ENCODE measurements around the gene DCAF7.

Gene DCAF7

GRCh38 chr17:63549946-63550816 lies at the start of gene DCAF7:
DCAF7 (plus strand) TSS chr17:63550477; CDS start chr17:63550678, 201 bp downstream.
- no peak for FAIRE-seq

- FAIRE-seq = no peak
These were observed 49.5 kb upstream of the DCAF7 start for GRCh38 chr17:63500543-63501390.

DNA sequence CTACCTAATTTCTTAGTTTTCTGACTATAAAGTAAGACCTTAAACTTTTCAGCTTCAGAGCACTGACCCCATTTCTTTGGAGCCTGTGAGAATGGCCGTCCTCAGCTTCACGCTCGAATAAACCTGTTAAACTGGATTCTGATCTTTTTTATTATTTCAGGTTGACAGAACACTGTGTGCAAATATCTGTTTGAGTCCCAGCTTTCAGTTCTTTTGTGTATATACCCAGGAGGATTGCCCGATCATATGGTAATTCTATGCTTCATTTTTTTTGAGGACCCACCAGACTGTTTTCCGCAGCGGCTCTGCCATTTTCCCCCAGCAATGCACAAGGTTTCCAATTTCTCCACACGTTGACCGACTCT lies 47.0 kb upstream of the DCAF7 start:
- FAIRE-seq = no peak

DNA sequence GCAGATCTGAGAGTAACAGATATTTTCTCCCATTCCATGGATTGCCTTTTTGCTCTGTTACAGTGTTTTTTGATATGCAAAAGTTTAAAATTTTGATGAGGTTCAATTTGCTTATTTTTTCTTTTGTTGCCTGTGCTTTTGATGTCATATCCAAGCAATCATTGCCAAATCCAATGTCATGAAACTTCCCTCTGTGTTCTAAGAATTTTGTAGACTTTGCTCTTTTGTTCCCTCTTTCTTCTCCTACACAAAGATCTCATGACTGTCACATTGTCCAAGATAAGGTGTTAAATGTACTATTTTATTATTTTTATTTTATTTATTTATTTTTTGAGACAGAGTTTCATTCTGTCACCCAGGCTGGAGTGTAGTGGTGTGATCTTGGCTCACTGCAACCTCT lies 46.0 kb upstream of the DCAF7 start:
- no peak for FAIRE-seq

DNA sequence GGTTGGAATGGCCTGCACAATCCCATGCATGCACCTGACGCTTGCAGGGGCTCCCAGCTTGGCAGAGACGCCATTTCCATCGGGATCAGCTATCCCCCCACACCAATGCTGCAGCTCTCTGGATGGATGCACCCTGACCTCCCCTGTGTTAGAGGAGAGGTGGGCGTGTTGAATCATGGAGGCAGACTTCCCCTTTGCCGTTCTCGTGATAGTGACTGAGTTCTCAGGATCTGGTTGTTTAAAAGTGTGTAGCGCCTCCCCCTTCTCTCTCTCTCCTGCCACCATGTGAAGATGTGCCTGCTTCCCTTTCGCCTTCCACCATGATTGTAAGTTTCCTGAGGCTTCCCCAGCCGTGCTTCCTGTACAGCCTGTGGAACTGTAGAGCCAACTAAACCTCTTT lies 44.9 kb upstream of the DCAF7 start:
- no peak for FAIRE-seq

DNA sequence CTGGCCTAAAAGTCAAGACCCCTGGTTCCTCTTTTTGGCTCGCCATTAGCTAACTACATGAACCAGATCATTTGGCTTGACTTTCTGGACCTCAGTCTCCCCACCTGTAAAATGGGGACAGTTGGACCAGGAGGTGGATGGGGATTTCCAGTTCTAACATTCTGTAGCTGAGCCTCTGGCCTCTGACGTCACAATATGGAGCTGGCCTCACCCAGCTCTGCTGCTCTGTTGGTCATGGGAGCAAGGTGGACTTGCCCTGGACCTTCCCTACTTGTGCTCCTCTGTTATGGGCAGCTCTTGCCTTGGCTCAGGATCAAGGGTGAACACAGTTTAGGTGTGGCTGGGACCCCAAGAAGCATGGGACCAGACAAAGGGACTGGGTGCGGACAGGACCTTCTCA lies 43.6 kb upstream of the DCAF7 start:
- no peak for FAIRE-seq

- FAIRE-seq = no peak
These were observed 38.9 kb upstream of the DCAF7 start for GRCh38 chr17:63511331-63511730.

GRCh38 chr17:63512388-63512787 lies 37.9 kb upstream of the DCAF7 start:
- FAIRE-seq = no peak

- no peak for FAIRE-seq
These were observed 37.2 kb upstream of the DCAF7 start for GRCh38 chr17:63512896-63513644.

DNA sequence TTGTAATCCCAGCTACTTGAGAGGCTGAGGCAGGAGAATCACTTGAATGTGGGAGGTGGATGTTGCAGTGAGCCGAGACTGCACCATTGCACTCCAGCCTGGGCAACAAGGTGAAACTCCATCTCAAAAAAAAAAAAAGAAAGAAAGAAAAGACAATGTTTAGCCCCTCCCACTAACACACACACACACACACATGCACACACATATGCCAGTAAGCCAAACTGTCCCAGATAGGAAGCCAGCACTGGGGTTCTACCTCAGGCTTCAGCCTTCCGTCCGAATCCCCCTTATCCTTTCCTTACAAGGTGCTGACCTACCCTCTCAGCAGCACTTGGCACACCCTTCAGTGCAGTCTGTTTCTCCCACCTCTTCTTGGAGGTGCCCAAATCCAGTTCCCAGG lies 35.8 kb upstream of the DCAF7 start:
- FAIRE-seq = no peak

- FAIRE-seq = no peak
These were observed 35.3 kb upstream of the DCAF7 start for GRCh38 chr17:63514974-63515373.

DNA sequence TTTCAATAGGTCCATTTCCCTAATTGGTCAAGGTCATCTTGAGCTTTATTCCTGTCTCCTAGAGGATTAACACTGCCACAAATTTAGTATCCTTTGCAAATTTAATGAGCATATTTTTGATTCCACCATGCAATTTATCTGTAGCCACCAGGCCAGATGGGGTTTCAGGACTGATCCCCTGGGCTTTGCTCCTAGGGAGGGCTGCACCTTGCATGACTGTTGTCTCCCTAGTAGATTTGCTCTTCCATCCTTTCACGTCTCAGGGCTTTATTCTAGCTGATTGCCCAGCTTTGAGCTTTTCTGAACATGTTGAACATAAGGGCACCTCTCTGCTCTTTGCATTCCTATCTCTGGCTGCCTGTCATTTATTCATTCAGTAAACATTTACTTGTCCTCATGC lies 34.9 kb upstream of the DCAF7 start:
- FAIRE-seq = no peak

DNA sequence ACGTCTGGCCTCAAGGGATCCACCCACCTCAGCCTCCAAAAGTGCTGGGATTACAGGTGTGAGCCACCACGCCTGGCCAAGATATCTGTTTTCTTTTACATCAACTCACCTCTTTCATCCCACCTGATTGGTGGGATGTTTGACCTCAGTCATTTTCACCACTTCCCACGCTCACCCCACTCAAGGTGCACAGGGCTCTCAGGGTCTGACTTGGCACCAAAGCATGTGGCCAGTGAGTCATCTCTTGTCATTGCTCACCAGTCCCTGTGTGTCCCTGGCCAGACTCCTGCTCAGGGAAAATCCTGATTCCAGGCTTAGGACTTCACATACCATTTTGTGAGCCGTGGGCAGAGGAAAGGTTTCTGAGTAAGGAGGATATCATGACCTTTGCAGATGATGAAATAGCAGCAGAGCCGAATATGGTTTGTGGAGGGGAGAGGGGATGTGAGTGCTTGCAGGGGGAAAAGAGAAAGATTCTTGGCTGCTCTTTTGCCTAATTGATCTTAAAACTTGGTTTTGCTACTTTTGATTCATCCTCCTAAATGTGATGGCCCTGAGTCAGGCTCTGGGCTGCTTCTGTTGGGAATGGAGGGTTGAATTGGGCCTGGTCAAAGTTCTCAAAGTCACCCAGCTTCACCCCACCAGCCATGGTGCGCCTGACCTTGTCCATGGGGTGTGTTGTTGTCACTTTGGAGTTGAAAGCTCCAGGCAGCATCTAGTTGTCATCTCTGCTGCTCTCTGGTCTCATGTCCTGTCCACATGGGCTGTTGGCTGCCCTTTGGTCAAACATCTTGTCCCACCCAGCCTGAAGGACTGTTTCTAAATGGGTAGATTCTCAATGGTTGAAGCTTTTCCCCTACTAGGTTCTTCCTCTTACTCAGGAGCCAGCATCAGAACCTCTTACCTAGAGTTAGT lies 33.1 kb upstream of the DCAF7 start:
- no peak for FAIRE-seq

DNA sequence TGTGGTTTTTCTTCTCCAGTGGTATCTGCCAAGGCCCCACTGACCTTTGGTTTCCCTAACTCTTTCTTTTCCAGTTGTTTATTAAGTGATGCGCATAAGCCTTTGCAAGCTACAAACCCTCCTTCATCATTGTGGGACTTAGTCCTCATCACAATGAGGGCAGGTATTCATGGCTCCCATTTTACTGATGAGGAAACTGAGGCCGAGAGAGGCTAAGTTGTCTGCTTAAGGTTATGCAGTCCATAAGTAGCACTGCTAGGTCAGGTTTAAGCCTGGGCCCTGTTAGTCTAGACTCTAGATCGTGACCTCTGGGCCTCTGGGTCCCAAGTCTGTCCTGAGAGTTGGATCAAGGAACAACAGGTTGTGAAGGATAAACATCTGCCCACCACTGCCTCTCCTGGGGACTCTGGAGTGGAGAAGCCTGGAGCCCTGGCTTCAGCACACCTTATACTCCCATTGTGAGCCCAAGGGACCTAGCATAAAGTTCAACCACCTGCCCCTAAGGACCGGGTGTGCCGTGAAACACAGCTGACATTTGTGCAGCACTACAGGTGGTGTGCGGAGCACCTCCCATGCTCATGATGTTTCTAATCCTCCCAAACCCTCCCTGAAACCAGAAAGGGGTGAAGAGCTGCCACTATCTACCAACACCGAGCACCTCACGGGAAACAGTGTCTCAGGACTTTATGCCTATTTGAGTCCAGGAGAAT lies 32.3 kb upstream of the DCAF7 start:
- FAIRE-seq = no peak

DNA sequence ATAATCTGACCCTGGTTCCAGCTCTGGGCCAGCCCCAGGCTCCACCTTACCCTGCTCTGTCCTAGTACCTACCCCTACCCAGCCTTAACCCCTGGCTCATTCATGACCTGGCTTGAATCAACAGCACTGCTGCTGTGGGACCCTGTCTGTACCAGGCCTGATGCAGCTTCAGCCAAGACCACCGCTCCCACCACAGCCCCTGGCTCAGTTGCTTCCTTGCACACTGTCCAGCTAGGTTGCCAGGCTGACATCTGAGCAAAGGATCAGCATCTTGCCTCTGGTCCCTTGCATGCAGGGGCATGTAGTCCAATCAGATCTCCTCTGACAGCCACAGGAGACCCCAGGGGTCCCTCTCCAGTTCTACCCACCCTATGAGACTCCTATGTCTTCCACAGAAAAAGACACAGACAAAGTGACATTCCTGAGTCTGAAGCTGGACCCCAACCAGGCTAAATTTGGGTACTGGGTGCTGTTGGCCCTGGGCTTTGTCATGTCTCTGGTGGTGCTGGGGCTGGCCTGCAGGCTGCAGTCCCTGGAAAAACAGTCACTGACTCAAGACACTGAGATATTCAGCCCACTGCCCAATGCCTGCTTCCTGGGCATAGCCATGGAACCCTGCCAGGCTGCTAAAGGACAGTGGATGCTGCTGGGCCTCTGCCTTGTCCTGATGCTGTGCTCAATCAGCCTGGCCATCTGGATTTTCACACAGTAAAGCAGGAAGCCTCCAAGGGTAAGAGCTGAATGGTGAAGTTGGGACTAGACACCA lies 31.0 kb upstream of the DCAF7 start:
- no peak for FAIRE-seq

DNA sequence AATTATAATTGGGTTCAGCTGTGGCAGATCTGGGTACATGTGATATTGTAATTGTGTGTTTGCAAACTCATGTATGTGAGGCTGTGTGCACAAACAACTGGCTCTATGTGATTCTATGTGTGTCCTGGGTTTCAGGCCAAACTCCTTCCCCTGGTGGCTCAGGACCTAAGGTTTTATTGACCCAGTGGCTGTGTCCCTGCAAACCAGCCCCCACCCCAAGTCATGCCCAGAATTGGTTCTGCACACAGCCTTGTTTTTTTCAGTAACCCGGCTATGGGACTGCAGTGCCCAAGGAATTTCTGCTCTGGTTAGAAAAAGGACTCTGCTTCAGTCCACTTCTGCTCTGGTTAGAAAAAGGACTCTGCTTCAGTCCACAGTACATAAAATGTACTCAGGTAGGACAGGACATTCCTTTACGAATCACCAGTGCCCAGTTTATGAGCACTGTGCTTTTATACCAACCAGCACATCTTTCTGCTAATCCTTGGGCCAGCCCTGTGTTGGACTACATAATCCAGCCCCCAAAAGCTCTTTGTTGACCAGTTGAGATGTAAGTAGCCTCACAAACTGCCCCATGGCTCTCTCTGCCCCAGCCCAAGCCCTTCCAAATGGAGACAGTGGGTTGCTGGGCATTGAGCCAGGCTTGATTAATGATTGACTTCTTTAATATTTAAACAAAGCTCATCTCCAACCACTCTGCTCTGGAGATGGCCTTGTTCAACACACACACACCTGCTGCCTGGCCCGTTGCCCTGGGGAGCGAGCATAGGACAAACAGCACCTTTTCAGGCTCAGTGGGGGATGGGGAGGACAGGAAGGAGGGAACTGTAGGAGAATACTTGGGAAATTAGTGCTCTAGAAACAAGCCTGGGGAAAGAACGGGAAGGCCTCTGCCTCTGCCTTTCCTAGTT lies 30.1 kb upstream of the DCAF7 start:
- peak; percentile 95 for FAIRE-seq

- FAIRE-seq = no peak
These were observed 26.9 kb upstream of the DCAF7 start, which contains the start of gene KCNH6 for GRCh38 chr17:63523253-63523855. KCNH6 (plus strand) TSS chr17:63523358; CDS start chr17:63523414, 56 bp downstream.

DNA sequence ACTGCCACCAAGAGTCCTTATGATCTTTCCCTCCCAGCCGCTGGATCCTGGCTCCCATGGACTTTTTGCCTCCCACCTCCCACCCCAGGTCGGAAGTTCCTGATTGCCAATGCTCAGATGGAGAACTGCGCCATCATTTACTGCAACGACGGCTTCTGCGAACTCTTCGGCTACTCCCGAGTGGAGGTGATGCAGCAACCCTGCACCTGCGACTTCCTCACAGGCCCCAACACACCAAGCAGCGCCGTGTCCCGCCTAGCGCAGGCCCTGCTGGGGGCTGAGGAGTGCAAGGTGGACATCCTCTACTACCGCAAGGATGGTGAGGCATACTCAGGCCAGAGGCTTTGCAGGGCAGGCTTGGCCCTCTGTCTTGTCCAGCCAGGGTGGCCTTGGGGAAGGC lies 26.2 kb upstream of the DCAF7 start:
- FAIRE-seq = no peak

All from islet of Langerhans (tissue), 1 donor.